Activated T-cell treated with anti-CD3 and anti-CD28 coated beads, Interleukin-2, amount 50 U/mL, for 48 hours (primary cell): Measurements from ENCODE around the gene ZCCHC13.
"Not testable (repeated sequence)": the region's sequence is repeated elsewhere in the genome, so short reads cannot be mapped to it uniquely, and the experiment has no call there.

ENCODE experiments used
- DNase-seq, 2 experiments: peaks; one replicate each; pipeline ENCODE4 v3.0.0-alpha.2; 2020

The ZCCHC13 gene

GRCh38 chrX:74325130-74326059 is 21.4 kb downstream of the ZCCHC13 start:
- no peak for DNase-seq

- DNase-seq = no peak
These were observed 34.9 kb downstream of the ZCCHC13 start for GRCh38 chrX:74338852-74339251.

GRCh38 chrX:74340051-74340450 is 36.1 kb downstream of the ZCCHC13 start:
- no peak for DNase-seq

DNA sequence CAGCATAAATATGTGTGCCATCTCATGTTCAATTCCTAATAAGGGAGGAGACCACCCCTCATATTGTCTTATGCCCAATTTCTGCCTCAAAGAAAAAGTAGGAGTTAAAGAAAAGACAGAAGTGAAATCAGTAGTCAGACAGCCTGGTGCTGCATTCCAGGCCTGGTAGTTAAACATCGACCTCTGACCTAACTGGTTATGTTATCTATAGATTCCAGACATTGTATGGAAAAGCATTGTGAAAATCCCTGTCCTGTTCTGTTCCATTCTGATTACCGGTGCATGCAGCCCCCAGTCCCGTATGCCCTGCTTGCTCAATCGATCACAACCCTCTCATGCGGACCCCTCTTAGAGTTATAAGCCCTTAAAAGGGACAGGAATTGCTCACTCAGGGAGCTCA is 38.2 kb downstream of the ZCCHC13 start:
- not testable (repeated sequence) for DNase-seq

DNA sequence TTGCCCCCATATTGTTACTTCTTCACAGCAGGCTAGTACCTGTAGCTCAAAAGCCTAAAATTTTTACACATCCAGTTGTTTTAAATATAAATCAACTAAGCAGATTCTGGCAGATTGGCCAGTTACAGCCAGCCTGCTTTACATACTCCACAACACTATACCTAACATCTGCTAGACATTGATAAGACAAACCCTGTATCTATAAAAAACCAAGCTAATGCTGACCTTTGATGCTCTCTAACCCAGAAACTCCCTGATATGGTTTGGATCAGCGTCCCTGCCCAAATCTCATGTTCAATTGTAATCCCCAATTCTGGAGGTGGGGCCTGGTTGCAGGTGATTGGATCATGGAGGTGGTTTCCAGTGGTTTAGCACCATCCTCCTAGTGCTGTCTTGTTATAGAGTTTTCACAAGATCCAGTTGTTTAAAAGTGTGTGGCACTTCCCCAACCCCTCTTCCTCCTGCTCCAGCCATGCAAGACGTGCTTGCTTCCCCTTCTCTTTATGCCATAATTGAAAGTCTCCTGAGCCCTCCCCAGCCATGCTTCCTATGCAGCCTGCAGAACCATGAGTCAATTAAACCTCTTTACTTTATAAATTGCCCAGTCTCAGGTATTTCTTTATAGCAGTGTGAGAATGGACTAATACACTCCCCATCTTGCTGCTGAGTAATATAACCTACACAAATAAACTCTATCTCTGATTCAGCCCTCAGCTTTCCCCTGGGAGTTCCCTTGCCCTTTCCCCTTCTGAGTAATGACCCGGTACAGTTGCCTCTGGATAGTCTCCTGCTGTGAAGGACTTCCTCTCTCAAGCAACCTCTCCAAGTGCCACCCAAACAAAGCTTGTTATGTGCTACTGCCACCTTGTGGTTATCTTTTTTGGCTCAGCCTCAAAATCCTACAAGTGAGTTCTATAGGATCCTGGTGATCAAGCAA is 39.6 kb downstream of the ZCCHC13 start:
- DNase-seq = peak; percentile 42 to 46

GRCh38 chrX:74344280-74344622 is 40.3 kb downstream of the ZCCHC13 start:
- no peak for DNase-seq

GRCh38 chrX:74346088-74346487 is 42.1 kb downstream of the ZCCHC13 start:
- no peak for DNase-seq

- DNase-seq = no peak
These were observed 45.4 kb downstream of the ZCCHC13 start for GRCh38 chrX:74349387-74349786.

GRCh38 chrX:74351760-74352159 is 47.8 kb downstream of the ZCCHC13 start:
- no peak for DNase-seq

DNA sequence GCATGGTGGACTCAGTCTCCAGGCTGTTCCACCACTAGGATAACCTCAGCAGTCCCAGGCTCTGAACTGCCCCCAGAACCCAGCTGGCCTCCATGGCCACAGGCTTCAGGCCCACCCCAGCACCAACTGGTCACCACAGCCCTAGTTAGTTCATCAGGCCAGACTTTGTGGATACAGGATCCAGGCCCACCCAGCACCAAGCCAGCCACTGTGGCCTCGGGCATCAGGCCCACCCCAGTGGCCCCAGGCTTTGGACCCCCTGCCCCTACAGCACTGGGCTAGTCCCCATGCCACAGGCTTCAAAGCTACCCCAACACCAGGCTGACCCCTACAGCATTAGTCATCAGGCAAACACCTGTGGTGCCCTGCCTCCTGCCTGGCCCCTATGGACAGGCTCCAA is 50.0 kb downstream of the ZCCHC13 start:
- DNase-seq = no peak
